ENCODE data around the gene PGA3. TPM values are rescaled to one million over a fixed set of nuclear protein-coding genes. Genes with fewer than 3 reads are reported as not detected.
"Not testable (repeated sequence)": the region's sequence is repeated elsewhere in the genome, so short reads cannot be mapped to it uniquely, and the experiment has no call there.

The PGA3 gene
- total RNA-seq, 6 experiments from 2014 or later, result 0.21 to 0.37 (median 0.24) TPM; not detected in 1

- Mint-ChIP-seq H3K27ac (no peak overlapping the region), H3K4me1 (ENCODE audit: low read depth) (peaks cover 41% of the 10 kb centered on the region), H3K27me3 (ENCODE audit: insufficient read depth) (peaks cover 12% of the 10 kb centered on the region), H3K4me3 (no peak overlapping the region), H3K9me3 (no peaks in the 10 kb centered on the region), H3K36me3 (ENCODE audit: low read depth) (no peaks in the 10 kb centered on the region)
- no peak for DNase-seq
- TF ChIP-seq CTCF (IDR thresholded peaks at IDR 0.05), result no peak
These were observed 40.3 kb upstream of the PGA3 start for GRCh38 chr11:61163021-61163420.

GRCh38 chr11:61163714-61164605 lies 39.4 kb upstream of the PGA3 start:
- Mint-ChIP-seq H3K36me3 (ENCODE audit: low read depth) (no peaks in the 10 kb centered on the region), H3K27me3 (ENCODE audit: insufficient read depth) (peaks cover 12% of the 10 kb centered on the region), H3K9me3 (no peaks in the 10 kb centered on the region), H3K4me3 (no peak overlapping the region), H3K27ac (no peak overlapping the region), H3K4me1 (ENCODE audit: low read depth) (peaks cover 32% of the 10 kb centered on the region)
- TF ChIP-seq CTCF (IDR thresholded peaks at IDR 0.05), result no peak
- DNase-seq, result no peak

- no peak overlapping the region for H3K27ac Mint-ChIP-seq
These were observed 38.5 kb upstream of the PGA3 start for GRCh38 chr11:61164606-61165424.

GRCh38 chr11:61165785-61166184 lies 37.5 kb upstream of the PGA3 start:
- not testable (repeated sequence) for DNase-seq; H3K27ac Mint-ChIP-seq; H3K36me3 Mint-ChIP-seq (ENCODE audit: low read depth); H3K9me3 Mint-ChIP-seq; H3K4me3 Mint-ChIP-seq
- Mint-ChIP-seq H3K4me1 (ENCODE audit: low read depth) (peaks cover 15% of the 10 kb centered on the region), H3K27me3 (ENCODE audit: insufficient read depth) (peaks cover 21% of the 10 kb centered on the region)

More at GRCh38 chr11:61164606-61165424, 38.5 kb upstream of the PGA3 start:
- Mint-ChIP-seq H3K9me3 (no peaks in the 10 kb centered on the region), H3K4me1 (ENCODE audit: low read depth) (peaks cover 25% of the 10 kb centered on the region), H3K4me3 (no peak overlapping the region), H3K36me3 (ENCODE audit: low read depth) (no peaks in the 10 kb centered on the region), H3K27me3 (ENCODE audit: insufficient read depth) (peaks cover 12% of the 10 kb centered on the region)
- DNase-seq, result no peak
- no peak for TF ChIP-seq CTCF (IDR thresholded peaks at IDR 0.05)

GRCh38 chr11:61166331-61166730 lies 37.0 kb upstream of the PGA3 start:
- H3K27ac Mint-ChIP-seq; H3K4me3 Mint-ChIP-seq; DNase-seq; H3K9me3 Mint-ChIP-seq; H3K36me3 Mint-ChIP-seq (ENCODE audit: low read depth): not testable (repeated sequence)
- Mint-ChIP-seq H3K4me1 (ENCODE audit: low read depth) (peaks cover 14% of the 10 kb centered on the region), H3K27me3 (ENCODE audit: insufficient read depth) (peaks cover 22% of the 10 kb centered on the region)

GRCh38 chr11:61168042-61168688 lies 35.1 kb upstream of the PGA3 start:
- no peak for TF ChIP-seq CTCF (IDR thresholded peaks at IDR 0.05)
- H3K27ac Mint-ChIP-seq, result no peak overlapping the region
- no peak overlapping the region for H3K4me3 Mint-ChIP-seq
- DNase-seq, result no peak
- H3K9me3 Mint-ChIP-seq, result no peaks in the 10 kb centered on the region
- H3K27me3 Mint-ChIP-seq (ENCODE audit: insufficient read depth), result peaks cover 22% of the 10 kb centered on the region
- no peaks in the 10 kb centered on the region for H3K36me3 Mint-ChIP-seq (ENCODE audit: low read depth)
- H3K4me1 Mint-ChIP-seq (ENCODE audit: low read depth), result no peaks in the 10 kb centered on the region

All from HFFc6 (cell line).